DND-41 (cell line): ENCODE measurements around the gene CAPNS2.

ENCODE experiments used
- ATAC-seq: fragments of 200-7000 bp; cut with Tn5 transposase; 3 replicates; pipeline ENCODE4 v1.9.1; 2021; ENCODE audit warnings: low read depth; ENCODE audit not compliant: insufficient read depth
- DNase-seq: peaks from one replicate; pipeline ENCODE4 v3.0.0-alpha.2; 2020
- H2AFZ ChIP-seq: 2 replicates; pipeline ENCODE4 v1.6.0; 2012; ENCODE audit warnings: low read depth, low read length
- H3K27ac ChIP-seq: 2 replicates; pipeline ENCODE4 v1.5.1; 2012; ENCODE audit warnings: low read length, inconsistent platforms
- H3K27me3 ChIP-seq: fragments of 200-600 bp; sonication (generic); 2 replicates; pipeline ENCODE4 v1.6.0; 2012; ENCODE audit warnings: low read length, mild to moderate bottlenecking, inconsistent platforms; ENCODE audit not compliant: insufficient read depth, poor library complexity
- H3K36me3 ChIP-seq: 2 replicates; pipeline ENCODE4 v1.5.1; 2012; ENCODE audit warnings: low read length, inconsistent platforms; ENCODE audit not compliant: insufficient read depth
- H3K4me1 ChIP-seq: 2 replicates; pipeline ENCODE4 v1.5.1; 2012; ENCODE audit warnings: mild to moderate bottlenecking, low read length; ENCODE audit not compliant: insufficient read depth
- H3K4me2 ChIP-seq: 2 replicates; pipeline ENCODE4 v1.6.0; 2012; ENCODE audit warnings: mild to moderate bottlenecking, moderate library complexity, low read length, inconsistent platforms; ENCODE audit not compliant: insufficient read depth
- H3K4me3 ChIP-seq, 2 experiments: fragments of 200-600 bp in 1 of 2; shearing (Covaris generic) in 1 of 2; 2 replicates each; pipeline ENCODE4 v1.5.1; 2012 to 2016; ENCODE audit warnings: inconsistent platforms in 2 of 2, low read length in 2 of 2, mild to moderate bottlenecking in 2 of 2, low read depth in 1 of 2, moderate library complexity in 1 of 2
- H3K79me2 ChIP-seq: 2 replicates; pipeline ENCODE4 v1.6.0; 2012; ENCODE audit warnings: low read length, inconsistent platforms; ENCODE audit not compliant: insufficient read depth
- H3K9ac ChIP-seq: 2 replicates; pipeline ENCODE4 v1.6.0; 2012; ENCODE audit warnings: low read depth, mild to moderate bottlenecking, inconsistent platforms, low read length, moderate library complexity
- H3K9me3 ChIP-seq: 2 replicates; pipeline ENCODE4 v1.5.1; 2012; ENCODE audit warnings: low read length, moderate library complexity, mild to moderate bottlenecking, inconsistent platforms; ENCODE audit not compliant: insufficient read depth, severe bottlenecking
- H4K20me1 ChIP-seq: 2 replicates; pipeline ENCODE4 v1.6.0; 2012; ENCODE audit warnings: low read length; ENCODE audit not compliant: insufficient read depth
- CTCF ChIP-seq: IDR thresholded peaks from 2 replicates; pipeline ENCODE4 v1.5.1; 2012; ENCODE audit warnings: borderline replicate concordance, low read length, moderate library complexity, mild to moderate bottlenecking; ENCODE audit not compliant: poor library complexity, severe bottlenecking; ENCODE audit errors: extremely low read depth
- EZH2 ChIP-seq: IDR thresholded peaks from 3 replicates; pipeline ENCODE4 v1.6.1; 2012; ENCODE audit warnings: borderline replicate concordance, low read depth, mild to moderate bottlenecking, moderate library complexity, low read length, inconsistent platforms; ENCODE audit not compliant: severe bottlenecking

Gene CAPNS2

DNA sequence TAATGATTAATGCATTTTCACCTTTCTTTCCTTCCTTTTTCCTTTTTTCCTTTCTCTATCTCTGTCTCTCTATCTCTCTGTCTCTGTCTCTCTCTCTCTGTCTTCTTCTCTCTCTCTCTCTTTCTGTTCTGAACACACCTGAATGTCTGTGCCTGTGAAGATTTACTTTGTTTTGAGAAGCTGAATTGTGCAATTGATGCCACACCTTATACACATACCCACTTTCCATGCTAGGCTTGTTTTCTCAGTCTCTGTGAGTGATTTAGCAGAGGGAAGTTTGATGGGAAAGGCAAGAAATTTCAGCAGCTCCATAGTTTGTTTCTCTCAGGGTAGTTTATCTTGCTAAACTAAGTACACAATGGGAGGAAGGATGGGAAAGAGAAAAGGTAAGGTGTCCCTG is 9.3 kb upstream of the CAPNS2 start:
- Histone ChIP-seq H3K4me2 (no peak overlapping the region), H3K9ac (no peak overlapping the region), H3K4me1 (no peaks in the 10 kb centered on the region), H3K79me2 (no peaks in the 10 kb centered on the region), H4K20me1 (no peaks in the 10 kb centered on the region), H3K4me3 (no peak overlapping the region), H2AFZ (no peak overlapping the region), H3K9me3 (no peaks in the 10 kb centered on the region), H3K27ac (no peak overlapping the region), H3K27me3 (peaks cover 5% of the 10 kb centered on the region), H3K36me3 (no peaks in the 10 kb centered on the region)
- TF ChIP-seq CTCF (no peak), EZH2 (no peak)
- ATAC-seq (no peak), DNase-seq (no peak)

DNA sequence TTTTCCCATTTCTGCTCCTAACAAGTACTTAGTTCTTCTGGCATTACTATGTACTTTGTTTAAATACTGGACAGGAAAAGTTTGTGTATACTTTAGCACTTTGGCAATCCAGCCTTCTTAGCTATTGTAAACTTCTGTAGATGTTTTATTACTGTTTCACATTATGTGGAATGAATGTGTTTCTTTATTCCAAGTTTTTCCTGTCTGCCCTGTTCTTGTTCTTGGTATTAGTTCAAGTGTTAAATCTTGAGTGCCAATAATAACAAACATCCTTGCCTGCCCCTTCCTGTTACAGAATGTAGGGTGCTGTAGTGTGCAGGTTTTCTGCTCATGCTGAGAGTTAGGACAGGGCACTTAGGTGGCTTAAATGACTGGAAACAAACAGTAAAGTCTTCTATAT is 7.3 kb upstream of the CAPNS2 start:
- ATAC-seq (no peak), DNase-seq (no peak)
- Histone ChIP-seq H3K4me3 (no peak overlapping the region), H3K4me1 (no peaks in the 10 kb centered on the region), H3K27ac (no peak overlapping the region), H3K79me2 (no peaks in the 10 kb centered on the region), H3K9ac (no peak overlapping the region), H3K9me3 (no peaks in the 10 kb centered on the region), H3K36me3 (no peaks in the 10 kb centered on the region), H4K20me1 (no peaks in the 10 kb centered on the region), H2AFZ (no peak overlapping the region), H3K27me3 (peaks cover 5% of the 10 kb centered on the region), H3K4me2 (no peak overlapping the region)
- TF ChIP-seq EZH2 (no peak), CTCF (no peak)

DNA sequence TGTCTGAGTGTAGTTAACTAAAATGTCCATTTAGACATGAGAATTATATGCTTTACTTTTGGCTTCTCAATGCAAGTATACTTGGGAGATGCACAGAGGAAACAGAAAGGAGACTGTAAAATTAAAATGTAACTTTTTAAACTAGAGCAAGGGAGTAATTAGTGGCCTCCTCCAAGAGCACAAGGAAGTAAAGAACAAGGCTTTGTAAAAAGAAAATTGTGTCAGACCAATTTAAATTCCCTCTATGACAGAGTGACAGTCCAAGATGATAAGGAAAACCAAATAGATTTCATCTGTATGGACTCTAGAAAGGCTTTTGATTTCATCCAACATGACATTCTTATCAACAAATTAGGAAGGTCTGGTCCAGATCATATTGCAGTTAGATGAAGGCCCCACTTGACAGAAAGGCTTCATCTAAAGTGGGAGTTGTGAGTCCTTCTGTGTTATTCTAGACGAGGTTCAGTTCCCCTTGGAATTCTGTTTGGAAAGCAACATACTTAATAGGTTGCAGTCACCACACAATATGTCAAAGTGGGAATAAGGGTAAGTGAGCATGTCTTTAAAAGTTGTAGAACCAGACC is 6.5 kb upstream of the CAPNS2 start:
- Histone ChIP-seq H3K4me1 (no peaks in the 10 kb centered on the region), H3K79me2 (no peaks in the 10 kb centered on the region), H2AFZ (no peak overlapping the region), H3K9ac (no peak overlapping the region), H3K36me3 (no peaks in the 10 kb centered on the region), H4K20me1 (no peaks in the 10 kb centered on the region), H3K27ac (no peak overlapping the region), H3K9me3 (no peaks in the 10 kb centered on the region), H3K27me3 (peaks cover 5% of the 10 kb centered on the region), H3K4me2 (no peak overlapping the region), H3K4me3 (no peak overlapping the region)
- no peak for TF ChIP-seq CTCF
- DNase-seq (no peak), ATAC-seq (no peak)
